ENCODE results near the gene TCF12. TPM values are rescaled to one million over a fixed set of nuclear protein-coding genes. Genes with fewer than 3 reads are reported as not detected.

Gene TCF12
- total RNA-seq, 1 donor from 2014 or later: 194 TPM

- Mint-ChIP-seq H3K27me3 (ENCODE audit: low read depth) (no peaks in the 10 kb centered on the region), H3K4me1 (peaks cover 11% of the 10 kb centered on the region), H3K27ac (no peak overlapping the region), H3K36me3 (no peaks in the 10 kb centered on the region), H3K4me3 (peak overlapping the region; percentile 76), H3K9me3 (no peaks in the 10 kb centered on the region)
- peak; percentile 74 for TF ChIP-seq CTCF (IDR thresholded peaks at IDR 0.05; ENCODE audit: unreplicated experiment)
- peak; percentile 52 to 82 for DNase-seq (ENCODE audit: low spot score in 2 of 2, unreplicated experiment in 2 of 2)
These were observed 387.9 kb downstream of the TCF12 start for GRCh38 chr15:57306161-57306943.

- Mint-ChIP-seq H3K4me3 (peak overlapping the region; percentile 76), H3K4me1 (peaks cover 13% of the 10 kb centered on the region), H3K9me3 (no peaks in the 10 kb centered on the region), H3K27ac (no peak overlapping the region), H3K36me3 (no peaks in the 10 kb centered on the region), H3K27me3 (ENCODE audit: low read depth) (no peaks in the 10 kb centered on the region)
- no peak for TF ChIP-seq CTCF (IDR thresholded peaks at IDR 0.05; ENCODE audit: unreplicated experiment)
- DNase-seq (ENCODE audit: low spot score in 2 of 2, unreplicated experiment in 2 of 2): no peak
These were observed 388.5 kb downstream of the TCF12 start for GRCh38 chr15:57306944-57307411.

DNA sequence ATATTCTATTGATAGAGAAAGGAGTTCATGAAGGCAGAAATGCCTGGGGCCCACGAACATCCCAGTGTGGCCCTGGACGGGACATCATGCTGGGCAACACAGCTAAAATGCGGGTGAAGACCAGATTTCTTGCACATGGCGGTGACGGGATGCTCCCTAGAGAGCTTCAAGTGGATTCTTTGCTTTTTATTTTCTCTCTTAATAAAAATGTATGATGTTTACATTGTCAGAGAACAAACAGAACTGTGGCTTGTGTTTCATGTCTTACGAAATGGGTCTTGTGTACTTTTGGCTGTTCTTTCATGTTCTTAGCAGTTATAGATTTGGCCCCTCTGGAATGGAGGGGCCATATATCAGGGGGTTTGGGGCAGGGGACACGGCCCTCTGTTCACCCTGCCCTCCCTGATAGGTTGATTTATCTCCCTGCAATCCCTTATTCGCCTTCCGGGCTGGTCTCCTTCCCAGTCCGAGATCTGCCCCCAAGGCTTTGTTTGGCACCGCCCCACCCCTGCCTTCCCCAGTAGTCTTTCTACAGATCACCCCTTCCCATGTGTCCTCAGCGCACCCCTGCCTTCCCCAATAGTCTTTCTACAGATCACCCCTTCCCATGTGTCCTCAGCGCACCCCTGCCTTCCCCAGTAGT, 389.2 kb downstream of the TCF12 start:
- Mint-ChIP-seq H3K9me3 (no peaks in the 10 kb centered on the region), H3K4me3 (no peak overlapping the region), H3K27me3 (ENCODE audit: low read depth) (no peaks in the 10 kb centered on the region), H3K27ac (no peak overlapping the region), H3K36me3 (no peaks in the 10 kb centered on the region), H3K4me1 (peaks cover 19% of the 10 kb centered on the region)
- DNase-seq (ENCODE audit: low spot score in 2 of 2, unreplicated experiment in 2 of 2): no peak
- no peak for TF ChIP-seq CTCF (IDR thresholded peaks at IDR 0.05; ENCODE audit: unreplicated experiment)

- DNase-seq (ENCODE audit: low spot score in 2 of 2, unreplicated experiment in 2 of 2): no peak
- Mint-ChIP-seq H3K4me1 (peaks cover 24% of the 10 kb centered on the region), H3K9me3 (no peaks in the 10 kb centered on the region), H3K4me3 (no peak overlapping the region), H3K36me3 (no peaks in the 10 kb centered on the region), H3K27me3 (ENCODE audit: low read depth) (no peaks in the 10 kb centered on the region), H3K27ac (no peak overlapping the region)
- no peak for TF ChIP-seq CTCF (IDR thresholded peaks at IDR 0.05; ENCODE audit: unreplicated experiment)
These were observed 389.7 kb downstream of the TCF12 start for GRCh38 chr15:57308170-57308545.

GRCh38 chr15:57309856-57310760, 391.7 kb downstream of the TCF12 start:
- Mint-ChIP-seq H3K4me3 (no peak overlapping the region), H3K36me3 (no peaks in the 10 kb centered on the region), H3K9me3 (no peaks in the 10 kb centered on the region), H3K27ac (no peak overlapping the region), H3K27me3 (ENCODE audit: low read depth) (no peaks in the 10 kb centered on the region), H3K4me1 (peaks cover 24% of the 10 kb centered on the region)
- no peak for DNase-seq (ENCODE audit: low spot score in 2 of 2, unreplicated experiment in 2 of 2)
- no peak for TF ChIP-seq CTCF (IDR thresholded peaks at IDR 0.05; ENCODE audit: unreplicated experiment)

Measured in mesothelial cell of epicardium (in vitro differentiated cells).